ENCODE results near the gene MTFR1L.
A peak's percentile ranks its signal among the peaks of the same experiment; 100 is the strongest.

The MTFR1L gene

DNA sequence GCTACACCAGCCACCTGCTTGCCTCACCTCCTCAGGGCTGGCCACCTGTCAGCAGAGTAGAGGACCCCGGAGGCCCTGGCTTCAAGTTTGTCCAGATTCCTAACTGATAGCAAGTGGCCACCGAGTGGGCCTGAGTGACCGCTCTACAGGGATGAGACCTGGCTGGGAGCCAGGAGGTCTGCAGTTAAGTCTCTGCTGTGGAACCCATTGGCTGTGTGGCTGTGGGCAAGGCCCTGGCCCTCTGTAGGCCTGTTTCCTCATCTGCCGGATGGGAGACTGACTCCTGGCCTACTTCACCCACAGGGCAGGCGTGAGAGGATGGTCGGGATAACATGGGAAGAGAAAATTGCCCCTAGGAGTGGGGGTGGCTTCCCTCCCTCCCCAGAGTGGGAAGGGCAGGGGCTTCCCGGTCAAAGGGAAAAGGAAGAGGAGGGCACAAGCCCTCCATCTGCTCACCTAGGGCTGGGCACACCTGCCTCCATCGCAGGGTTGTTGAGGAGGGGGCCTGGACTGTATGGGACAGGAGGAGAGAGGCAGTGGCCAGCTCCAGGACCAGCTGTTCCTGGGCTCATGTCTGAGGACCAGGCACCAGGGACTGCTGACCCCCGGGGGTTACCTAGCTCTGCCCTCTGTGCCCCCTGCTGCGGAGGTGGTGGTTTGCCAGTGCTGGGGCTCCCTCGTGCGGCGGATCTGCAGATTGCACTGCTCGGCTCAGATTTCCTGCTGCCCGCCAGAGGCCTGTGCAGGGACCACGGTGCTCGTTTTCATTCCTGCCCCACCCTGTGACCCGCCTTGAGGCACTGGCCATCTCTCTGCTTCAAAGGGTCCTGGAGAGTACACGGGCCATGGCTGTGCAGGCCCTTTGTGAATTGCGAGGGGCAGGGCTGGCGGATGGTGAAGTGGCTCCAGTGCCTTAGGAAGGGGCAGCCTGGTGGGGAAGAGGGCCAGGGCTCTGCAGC is 9.1 kb upstream of the MTFR1L start:
- no peak for TF ChIP-seq EZH2 (IDR thresholded peaks at IDR 0.05; ENCODE audit: borderline replicate concordance, low read length)
- TF ChIP-seq, protein P1, sequence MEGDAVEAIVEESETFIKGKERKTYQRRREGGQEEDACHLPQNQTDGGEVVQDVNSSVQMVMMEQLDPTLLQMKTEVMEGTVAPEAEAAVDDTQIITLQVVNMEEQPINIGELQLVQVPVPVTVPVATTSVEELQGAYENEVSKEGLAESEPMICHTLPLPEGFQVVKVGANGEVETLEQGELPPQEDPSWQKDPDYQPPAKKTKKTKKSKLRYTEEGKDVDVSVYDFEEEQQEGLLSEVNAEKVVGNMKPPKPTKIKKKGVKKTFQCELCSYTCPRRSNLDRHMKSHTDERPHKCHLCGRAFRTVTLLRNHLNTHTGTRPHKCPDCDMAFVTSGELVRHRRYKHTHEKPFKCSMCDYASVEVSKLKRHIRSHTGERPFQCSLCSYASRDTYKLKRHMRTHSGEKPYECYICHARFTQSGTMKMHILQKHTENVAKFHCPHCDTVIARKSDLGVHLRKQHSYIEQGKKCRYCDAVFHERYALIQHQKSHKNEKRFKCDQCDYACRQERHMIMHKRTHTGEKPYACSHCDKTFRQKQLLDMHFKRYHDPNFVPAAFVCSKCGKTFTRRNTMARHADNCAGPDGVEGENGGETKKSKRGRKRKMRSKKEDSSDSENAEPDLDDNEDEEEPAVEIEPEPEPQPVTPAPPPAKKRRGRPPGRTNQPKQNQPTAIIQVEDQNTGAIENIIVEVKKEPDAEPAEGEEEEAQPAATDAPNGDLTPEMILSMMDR (IDR thresholded peaks at IDR 0.05; ENCODE audit: low read length), result peak; percentile 95
- Histone ChIP-seq H3K79me2 (ENCODE audit: insufficient read depth, low read length) (no peaks in the 10 kb centered on the region), H3K4me3 (ENCODE audit: low read depth, low read length, poor library complexity, severe bottlenecking) (no peak overlapping the region), H2AFZ (ENCODE audit: low read length) (no peak overlapping the region), H3K27ac (ENCODE audit: low read depth, low read length, poor library complexity, severe bottlenecking) (no peak overlapping the region), H4K20me1 (ENCODE audit: insufficient read depth, low read length) (no peaks in the 10 kb centered on the region), H3K9me3 (ENCODE audit: low read length) (no peaks in the 10 kb centered on the region), H3K27me3 (ENCODE audit: insufficient read depth, low read length) (no peaks in the 10 kb centered on the region), H3K4me2 (ENCODE audit: low read length) (no peak overlapping the region; the same call in 1 of the 2 replicates), H3K9ac (ENCODE audit: low read length) (no peak overlapping the region), H3K4me1 (ENCODE audit: insufficient read depth, low read length, severe bottlenecking) (peaks cover 15% of the 10 kb centered on the region), H3K36me3 (ENCODE audit: insufficient read depth, low read length) (no peaks in the 10 kb centered on the region), H3F3A (ENCODE audit: insufficient read depth, low read length) (no peaks in the 10 kb centered on the region), H3K9me2 (ENCODE audit: low read depth, low read length) (no peaks in the 10 kb centered on the region)

DNA sequence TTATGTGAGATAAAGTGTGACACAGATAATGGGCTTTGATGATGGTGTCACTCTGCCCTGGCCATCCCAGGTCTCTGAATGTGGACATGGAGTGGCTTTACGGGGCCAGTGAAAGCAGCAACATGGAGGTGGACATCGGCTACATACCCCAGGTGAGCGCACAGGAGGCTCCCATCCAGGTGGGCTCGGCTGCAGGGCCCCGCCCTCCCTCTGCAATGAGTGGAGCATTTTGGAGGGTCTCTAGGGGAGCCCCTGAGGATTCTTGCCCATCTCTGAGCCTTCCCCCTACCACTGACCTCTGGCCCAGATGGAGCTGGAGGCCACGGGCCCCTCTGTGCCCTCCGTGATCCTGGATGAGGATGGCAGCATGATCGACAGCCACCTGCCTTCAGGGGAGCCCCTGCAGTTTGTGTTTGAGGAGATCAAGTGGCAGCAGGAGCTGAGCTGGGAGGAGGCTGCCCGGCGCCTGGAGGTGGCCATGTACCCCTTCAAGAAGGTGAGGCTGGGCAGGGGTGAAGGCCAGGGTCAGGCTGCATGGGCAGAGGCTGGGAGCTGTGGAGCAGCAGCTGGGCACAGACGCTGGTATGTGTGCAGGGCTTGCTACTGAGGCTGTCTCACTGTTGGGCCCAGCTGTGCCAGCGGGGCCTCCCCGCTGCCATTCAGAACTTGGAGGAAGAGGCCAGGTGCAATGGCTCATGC is 8.2 kb upstream of the MTFR1L start:
- H4K20me1 ChIP-seq (ENCODE audit: insufficient read depth, low read length), result no peaks in the 10 kb centered on the region
- H3K4me2 ChIP-seq (ENCODE audit: low read length), result no peak overlapping the region
- H3K27ac ChIP-seq (ENCODE audit: low read depth, low read length, poor library complexity, severe bottlenecking), result no peak overlapping the region
- no peaks in the 10 kb centered on the region for H3K9me2 ChIP-seq (ENCODE audit: low read depth, low read length)
- peaks cover 15% of the 10 kb centered on the region for H3K4me1 ChIP-seq (ENCODE audit: insufficient read depth, low read length, severe bottlenecking)
- H3F3A ChIP-seq (ENCODE audit: insufficient read depth, low read length), result no peaks in the 10 kb centered on the region
- H3K9ac ChIP-seq (ENCODE audit: low read length), result no peak overlapping the region
- H3K27me3 ChIP-seq (ENCODE audit: insufficient read depth, low read length), result no peaks in the 10 kb centered on the region
- no peaks in the 10 kb centered on the region for H3K79me2 ChIP-seq (ENCODE audit: insufficient read depth, low read length)
- no peak overlapping the region for H2AFZ ChIP-seq (ENCODE audit: low read length)
- H3K36me3 ChIP-seq (ENCODE audit: insufficient read depth, low read length), result no peaks in the 10 kb centered on the region
- H3K9me3 ChIP-seq (ENCODE audit: low read length), result no peaks in the 10 kb centered on the region
- no peak overlapping the region for H3K4me3 ChIP-seq (ENCODE audit: low read depth, low read length, poor library complexity, severe bottlenecking)
- TF ChIP-seq EZH2 (IDR thresholded peaks at IDR 0.05; ENCODE audit: borderline replicate concordance, low read length), result no peak
- TF ChIP-seq, protein P1 (IDR thresholded peaks at IDR 0.05; ENCODE audit: low read length), result no peak

DNA sequence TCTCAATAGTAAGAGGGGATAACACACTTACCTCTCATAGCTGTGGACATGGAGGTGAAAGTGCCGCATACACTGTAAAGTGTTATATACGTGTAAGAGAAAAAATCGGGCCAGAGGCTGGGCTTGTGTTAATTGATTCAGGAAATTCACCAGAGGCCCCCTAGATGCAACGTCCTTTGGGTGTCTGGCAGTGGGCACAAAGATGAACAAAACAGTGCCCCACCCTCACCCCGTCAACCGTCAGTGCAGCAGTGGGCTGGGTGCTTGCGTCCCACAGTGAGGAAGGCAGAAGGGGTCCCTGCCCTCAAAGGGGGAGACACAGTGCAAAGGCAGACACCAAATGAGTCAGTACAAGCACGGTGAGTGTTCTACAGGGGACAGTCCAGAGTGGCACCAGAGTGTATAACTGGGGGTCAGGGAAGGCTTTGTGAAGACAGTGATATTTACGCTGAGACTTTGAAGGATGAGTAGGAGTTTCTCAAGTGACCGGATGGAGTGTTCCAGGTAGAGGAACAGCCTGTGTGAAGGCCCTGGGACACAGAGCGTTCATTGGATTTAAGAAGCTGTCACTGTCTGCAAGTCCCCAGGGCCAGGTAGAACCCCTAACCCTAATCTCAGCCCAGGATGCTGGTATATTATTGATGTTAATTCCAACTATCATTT is 6.6 kb upstream of the MTFR1L start:
- Histone ChIP-seq H3K4me3 (ENCODE audit: low read depth, low read length, poor library complexity, severe bottlenecking) (no peak overlapping the region), H3K4me1 (ENCODE audit: insufficient read depth, low read length, severe bottlenecking) (peaks cover 15% of the 10 kb centered on the region), H3K9me2 (ENCODE audit: low read depth, low read length) (no peaks in the 10 kb centered on the region), H3K27me3 (ENCODE audit: insufficient read depth, low read length) (no peaks in the 10 kb centered on the region), H3F3A (ENCODE audit: insufficient read depth, low read length) (no peaks in the 10 kb centered on the region), H3K4me2 (ENCODE audit: low read length) (no peak overlapping the region), H2AFZ (ENCODE audit: low read length) (no peak overlapping the region), H3K27ac (ENCODE audit: low read depth, low read length, poor library complexity, severe bottlenecking) (no peak overlapping the region), H3K79me2 (ENCODE audit: insufficient read depth, low read length) (no peaks in the 10 kb centered on the region), H4K20me1 (ENCODE audit: insufficient read depth, low read length) (no peaks in the 10 kb centered on the region), H3K9ac (ENCODE audit: low read length) (no peak overlapping the region), H3K9me3 (ENCODE audit: low read length) (no peaks in the 10 kb centered on the region), H3K36me3 (ENCODE audit: insufficient read depth, low read length) (no peaks in the 10 kb centered on the region)
- TF ChIP-seq, protein P1 (IDR thresholded peaks at IDR 0.05; ENCODE audit: low read length), result no peak
- no peak for TF ChIP-seq EZH2 (IDR thresholded peaks at IDR 0.05; ENCODE audit: borderline replicate concordance, low read length)
